Measurements from ENCODE around the gene MED28. TPM values are rescaled to one million over a fixed set of nuclear protein-coding genes. Genes with fewer than 3 reads are reported as not detected.

The MED28 gene
- total and polyA plus RNA-seq, 7 experiments from 2014 or later, result 42.1 to 82.1 (median 54.3) TPM

- no peaks in the 10 kb centered on the region for H3K27me3 ChIP-seq (ENCODE audit: control insufficient read depth in 2 of 2, insufficient read depth in 2 of 2, low read length in 2 of 2)
- no peaks in the 10 kb centered on the region for H3K4me1 ChIP-seq (ENCODE audit: control insufficient read depth in 2 of 2, insufficient read depth in 2 of 2, low read length in 2 of 2)
- intact Hi-C loops (cut with micrococcal nuclease), result loop anchor here (1.0 to 5.0 kb wide), 6 partner anchors 60 to 956 kb away; partner anchors contain the start of gene LAP3 (in 2 of the 2)
- H3K27ac ChIP-seq (ENCODE audit: low read depth, low read length), result peak overlapping the region; percentile 27
- ATAC-seq, result peak; percentile 89
- H3K36me3 Mint-ChIP-seq, result peaks cover 0 to 26% (median 10%) of the 10 kb centered on the region in 5 donors
- H3K9me3 ChIP-seq (ENCODE audit: control insufficient read depth in 2 of 3, low read length in 3 of 3), result no peaks in the 10 kb centered on the region
- H3K9me3 Mint-ChIP-seq, result no peaks in the 10 kb centered on the region
- H3K4me3 ChIP-seq (ENCODE audit: low read length), result no peak overlapping the region
- DNase-seq, result peak; percentile 33 to 71 (median 55)
- peaks cover 0 to 26% (median 6%) of the 10 kb centered on the region in 3 experiments for H3K36me3 ChIP-seq (ENCODE audit: control insufficient read depth in 2 of 3, insufficient read depth in 3 of 3, low read length in 3 of 3)
- ChIA-PET CTCF (interaction anchor here (0.6 to 3.6 kb wide), 6 partner anchors 19 to 89 kb away, joined by 3 to 21 read pairs (median 4); no protein-coding TSS in a partner anchor), POLR2A (interaction anchor here (0.6 kb wide), 1 partner anchor 15 kb away, joined by 3 read pairs; no protein-coding TSS in a partner anchor)
- no peak overlapping the region for H3K4me3 Mint-ChIP-seq
- H3K27me3 Mint-ChIP-seq, result no peaks in the 10 kb centered on the region
- H3K27ac Mint-ChIP-seq, result peak overlapping the region in 5 of 9 donors; percentile 32 to 65 (median 48)
- peaks cover 0 to 3% (median 0%) of the 10 kb centered on the region in 7 donors for H3K4me1 Mint-ChIP-seq
Measured at GRCh38 chr4:17636696-17637622, 22.5 kb downstream of the MED28 start.

- no peak overlapping the region for H3K4me3 Mint-ChIP-seq
- Histone ChIP-seq H3K4me3 (ENCODE audit: low read length) (no peak overlapping the region), H3K9me3 (ENCODE audit: control insufficient read depth in 2 of 3, low read length in 3 of 3) (no peaks in the 10 kb centered on the region), H3K27me3 (ENCODE audit: control insufficient read depth in 2 of 2, insufficient read depth in 2 of 2, low read length in 2 of 2) (no peaks in the 10 kb centered on the region), H3K36me3 (ENCODE audit: control insufficient read depth in 2 of 3, insufficient read depth in 3 of 3, low read length in 3 of 3) (peaks cover 0 to 5% (median 0%) of the 10 kb centered on the region in 3 experiments), H3K4me1 (ENCODE audit: control insufficient read depth in 2 of 2, insufficient read depth in 2 of 2, low read length in 2 of 2) (no peaks in the 10 kb centered on the region), H3K27ac (ENCODE audit: low read depth, low read length) (no peak overlapping the region)
- DNase-seq, result no peak
- H3K36me3 Mint-ChIP-seq, result peaks cover 0 to 16% (median 7%) of the 10 kb centered on the region in 5 donors
- ChIA-PET CTCF (interaction anchor here (0.9 kb wide), 1 partner anchor 90 kb away, joined by 3 read pairs; no protein-coding TSS in a partner anchor), POLR2A (no interaction called here)
- no peak for ATAC-seq
- no peak overlapping the region for H3K27ac Mint-ChIP-seq
- intact Hi-C loops (cut with micrococcal nuclease), result loop anchor here (5.0 kb wide), 2 partner anchors 168 to 953 kb away; no protein-coding TSS in a partner anchor
- no peaks in the 10 kb centered on the region for H3K27me3 Mint-ChIP-seq
- H3K4me1 Mint-ChIP-seq, result peaks cover 0 to 4% (median 0%) of the 10 kb centered on the region in 7 donors
- peaks cover 0 to 3% (median 0%) of the 10 kb centered on the region in 11 donors for H3K9me3 Mint-ChIP-seq
Measured at GRCh38 chr4:17639136-17639535, 24.7 kb downstream of the MED28 start.

GRCh38 chr4:17642398-17642783, 27.9 kb downstream of the MED28 start:
- H3K4me1 ChIP-seq (ENCODE audit: control insufficient read depth in 2 of 2, insufficient read depth in 2 of 2, low read length in 2 of 2), result no peaks in the 10 kb centered on the region
- DNase-seq, result no peak
- Mint-ChIP-seq H3K27me3 (no peaks in the 10 kb centered on the region), H3K27ac (no peak overlapping the region), H3K4me3 (peak overlapping the region in 1 of 10 donors; percentile 31), H3K9me3 (peaks cover 0 to 10% (median 0%) of the 10 kb centered on the region in 11 donors), H3K36me3 (peaks cover 0 to 18% (median 0%) of the 10 kb centered on the region in 5 donors), H3K4me1 (peaks cover 0 to 4% (median 0%) of the 10 kb centered on the region in 7 donors)
- ChIA-PET POLR2A (no interaction called here), CTCF (no interaction called here)
- H3K9me3 ChIP-seq (ENCODE audit: control insufficient read depth in 2 of 3, low read length in 3 of 3), result no peaks in the 10 kb centered on the region
- H3K27ac ChIP-seq (ENCODE audit: low read depth, low read length), result no peak overlapping the region
- ATAC-seq, result no peak
- no peak overlapping the region for H3K4me3 ChIP-seq (ENCODE audit: low read length)
- H3K36me3 ChIP-seq (ENCODE audit: control insufficient read depth in 2 of 3, insufficient read depth in 3 of 3, low read length in 3 of 3), result no peaks in the 10 kb centered on the region
- H3K27me3 ChIP-seq (ENCODE audit: control insufficient read depth in 2 of 2, insufficient read depth in 2 of 2, low read length in 2 of 2), result no peaks in the 10 kb centered on the region
- intact Hi-C loops (cut with micrococcal nuclease), result no loop called here

GRCh38 chr4:17646693-17647092, 32.3 kb downstream of the MED28 start:
- Histone ChIP-seq H3K4me3 (ENCODE audit: low read length) (no peak overlapping the region), H3K9me3 (ENCODE audit: control insufficient read depth in 2 of 3, low read length in 3 of 3) (no peaks in the 10 kb centered on the region), H3K4me1 (ENCODE audit: control insufficient read depth in 2 of 2, insufficient read depth in 2 of 2, low read length in 2 of 2) (peaks cover 0 to 19% of the 10 kb centered on the region in 2 donors), H3K27ac (ENCODE audit: low read depth, low read length) (no peak overlapping the region), H3K36me3 (ENCODE audit: control insufficient read depth in 2 of 3, insufficient read depth in 3 of 3, low read length in 3 of 3) (no peaks in the 10 kb centered on the region), H3K27me3 (ENCODE audit: control insufficient read depth in 2 of 2, insufficient read depth in 2 of 2, low read length in 2 of 2) (no peaks in the 10 kb centered on the region)
- peaks cover 5 to 28% (median 20%) of the 10 kb centered on the region in 7 donors for H3K4me1 Mint-ChIP-seq
- intact Hi-C loops (cut with micrococcal nuclease), result no loop called here
- ChIA-PET CTCF (no interaction called here), POLR2A (interaction anchor here (0.5 kb wide), 1 partner anchor 28 kb away, joined by 3 read pairs; no protein-coding TSS in a partner anchor)
- ATAC-seq (no peak), DNase-seq (no peak)
- peaks cover 0 to 13% (median 0%) of the 10 kb centered on the region in 11 donors for H3K9me3 Mint-ChIP-seq
- H3K27me3 Mint-ChIP-seq, result no peaks in the 10 kb centered on the region
- no peak overlapping the region for H3K4me3 Mint-ChIP-seq
- no peak overlapping the region for H3K27ac Mint-ChIP-seq
- peaks cover 0 to 19% (median 0%) of the 10 kb centered on the region in 5 donors for H3K36me3 Mint-ChIP-seq

- POLR2A ChIA-PET, result no interaction called here
Measured at GRCh38 chr4:17647176-17647806, 32.9 kb downstream of the MED28 start.

GRCh38 chr4:17647927-17648326, 33.5 kb downstream of the MED28 start:
- no peak for ATAC-seq
- intact Hi-C loops (cut with micrococcal nuclease), result no loop called here
- Histone ChIP-seq H3K4me3 (ENCODE audit: low read length) (no peak overlapping the region), H3K36me3 (ENCODE audit: control insufficient read depth in 2 of 3, insufficient read depth in 3 of 3, low read length in 3 of 3) (no peaks in the 10 kb centered on the region), H3K9me3 (ENCODE audit: control insufficient read depth in 2 of 3, low read length in 3 of 3) (no peaks in the 10 kb centered on the region), H3K27me3 (ENCODE audit: control insufficient read depth in 2 of 2, insufficient read depth in 2 of 2, low read length in 2 of 2) (no peaks in the 10 kb centered on the region), H3K4me1 (ENCODE audit: control insufficient read depth in 2 of 2, insufficient read depth in 2 of 2, low read length in 2 of 2) (peaks cover 0 to 19% of the 10 kb centered on the region in 2 donors), H3K27ac (ENCODE audit: low read depth, low read length) (no peak overlapping the region)
- POLR2A ChIA-PET, result no interaction called here
- H3K4me1 Mint-ChIP-seq, result peaks cover 7 to 31% (median 23%) of the 10 kb centered on the region in 7 donors
- peaks cover 0 to 13% (median 0%) of the 10 kb centered on the region in 11 donors for H3K9me3 Mint-ChIP-seq
- no peaks in the 10 kb centered on the region for H3K27me3 Mint-ChIP-seq
- no peak for DNase-seq
- peaks cover 0 to 14% (median 0%) of the 10 kb centered on the region in 5 donors for H3K36me3 Mint-ChIP-seq
- CTCF ChIA-PET, result no interaction called here
- H3K27ac Mint-ChIP-seq, result no peak overlapping the region
- no peak overlapping the region for H3K4me3 Mint-ChIP-seq

More at GRCh38 chr4:17647176-17647806, 32.9 kb downstream of the MED28 start:
- Mint-ChIP-seq H3K4me1 (peaks cover 7 to 31% (median 23%) of the 10 kb centered on the region in 7 donors), H3K27me3 (no peaks in the 10 kb centered on the region), H3K9me3 (peaks cover 0 to 13% (median 0%) of the 10 kb centered on the region in 11 donors), H3K27ac (no peak overlapping the region), H3K36me3 (peaks cover 0 to 19% (median 0%) of the 10 kb centered on the region in 5 donors), H3K4me3 (no peak overlapping the region)
- H3K9me3 ChIP-seq (ENCODE audit: control insufficient read depth in 2 of 3, low read length in 3 of 3), result no peaks in the 10 kb centered on the region
- CTCF ChIA-PET, result no interaction called here
- DNase-seq (no peak), ATAC-seq (no peak)
- H3K27ac ChIP-seq (ENCODE audit: low read depth, low read length), result no peak overlapping the region
- peaks cover 0 to 19% of the 10 kb centered on the region in 2 donors for H3K4me1 ChIP-seq (ENCODE audit: control insufficient read depth in 2 of 2, insufficient read depth in 2 of 2, low read length in 2 of 2)
- intact Hi-C loops (cut with micrococcal nuclease), result no loop called here
- H3K4me3 ChIP-seq (ENCODE audit: low read length), result no peak overlapping the region
- no peaks in the 10 kb centered on the region for H3K27me3 ChIP-seq (ENCODE audit: control insufficient read depth in 2 of 2, insufficient read depth in 2 of 2, low read length in 2 of 2)
- H3K36me3 ChIP-seq (ENCODE audit: control insufficient read depth in 2 of 3, insufficient read depth in 3 of 3, low read length in 3 of 3), result no peaks in the 10 kb centered on the region

All from naive thymus-derived CD4-positive, alpha-beta T cell (primary cell).